Calu3 (cell line): ENCODE results near the gene COPS7A. TPM values are rescaled to one million over a fixed set of nuclear protein-coding genes. Genes with fewer than 3 reads are reported as not detected.

Source experiments
- BruUV-seq: library from RNA; stranded (reverse); fragments of 400-500 nt; replicated peaks from 2 replicates; lab custom pipeline; 2021; lab: Mats Ljungman, UMichigan
- CTCF ChIA-PET: fragments of 300-600 bp; sonication (Branson Sonifier 250); formaldehyde crosslinking; loops from one replicate; lab custom pipeline; 2022; ENCODE audit warnings: antibody characterized with exemption; lab: Charles Lee
- DNase-seq: peaks from one replicate; pipeline ENCODE4 v3.0.0; 2022
- H3K27ac Mint-ChIP-seq: one replicate; pipeline ENCODE4 v1.8.0; 2022; ENCODE audit warnings: mixed read lengths; ENCODE audit not compliant: unreplicated experiment
- H3K27me3 Mint-ChIP-seq: one replicate; pipeline ENCODE4 v1.8.0; 2022; ENCODE audit warnings: mixed read lengths; ENCODE audit not compliant: unreplicated experiment
- H3K36me3 Mint-ChIP-seq: one replicate; pipeline ENCODE4 v1.8.0; 2022; ENCODE audit warnings: mild to moderate bottlenecking, moderate library complexity, mixed read lengths; ENCODE audit not compliant: insufficient read depth, unreplicated experiment
- H3K4me1 Mint-ChIP-seq: one replicate; pipeline ENCODE4 v1.8.0; 2022; ENCODE audit warnings: mild to moderate bottlenecking, low read depth, mixed read lengths; ENCODE audit not compliant: unreplicated experiment
- H3K4me3 Mint-ChIP-seq: one replicate; pipeline ENCODE4 v1.8.0; 2022; ENCODE audit warnings: mild to moderate bottlenecking, low read depth, moderate library complexity, mixed read lengths; ENCODE audit not compliant: unreplicated experiment
- H3K9me3 Mint-ChIP-seq: one replicate; pipeline ENCODE4 v1.8.0; 2022; ENCODE audit warnings: low read depth, mixed read lengths; ENCODE audit not compliant: unreplicated experiment
- intact Hi-C: fragments of 100-400 bp; cut with micrococcal nuclease; formaldehyde crosslinking; loops from one replicate; pipeline ENCODE4 v1.10.0; 2022; ENCODE audit not compliant: unreplicated experiment
- total RNA-seq: library from RNA; stranded (reverse); gene quantifications from 2 replicates; pipeline ENCODE4 v1.2.3, GENCODE V29; 2022
- TF ChIP-seq, protein P1 (sequence below): fragments of 200-600 bp; IDR thresholded peaks from one replicate; pipeline ENCODE4 v1.8.0; 2022; ENCODE audit warnings: antibody characterized with exemption; ENCODE audit not compliant: unreplicated experiment

Gene COPS7A
- total RNA-seq, 1 experiment from 2014 or later = 47.3 TPM

GRCh38 chr12:6688543-6688998 lies 35.3 kb upstream of the COPS7A start:
- peak; percentile 30 for DNase-seq
- TF ChIP-seq, protein P1, sequence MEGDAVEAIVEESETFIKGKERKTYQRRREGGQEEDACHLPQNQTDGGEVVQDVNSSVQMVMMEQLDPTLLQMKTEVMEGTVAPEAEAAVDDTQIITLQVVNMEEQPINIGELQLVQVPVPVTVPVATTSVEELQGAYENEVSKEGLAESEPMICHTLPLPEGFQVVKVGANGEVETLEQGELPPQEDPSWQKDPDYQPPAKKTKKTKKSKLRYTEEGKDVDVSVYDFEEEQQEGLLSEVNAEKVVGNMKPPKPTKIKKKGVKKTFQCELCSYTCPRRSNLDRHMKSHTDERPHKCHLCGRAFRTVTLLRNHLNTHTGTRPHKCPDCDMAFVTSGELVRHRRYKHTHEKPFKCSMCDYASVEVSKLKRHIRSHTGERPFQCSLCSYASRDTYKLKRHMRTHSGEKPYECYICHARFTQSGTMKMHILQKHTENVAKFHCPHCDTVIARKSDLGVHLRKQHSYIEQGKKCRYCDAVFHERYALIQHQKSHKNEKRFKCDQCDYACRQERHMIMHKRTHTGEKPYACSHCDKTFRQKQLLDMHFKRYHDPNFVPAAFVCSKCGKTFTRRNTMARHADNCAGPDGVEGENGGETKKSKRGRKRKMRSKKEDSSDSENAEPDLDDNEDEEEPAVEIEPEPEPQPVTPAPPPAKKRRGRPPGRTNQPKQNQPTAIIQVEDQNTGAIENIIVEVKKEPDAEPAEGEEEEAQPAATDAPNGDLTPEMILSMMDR = no peak
- intact Hi-C loops = no loop called here

DNA sequence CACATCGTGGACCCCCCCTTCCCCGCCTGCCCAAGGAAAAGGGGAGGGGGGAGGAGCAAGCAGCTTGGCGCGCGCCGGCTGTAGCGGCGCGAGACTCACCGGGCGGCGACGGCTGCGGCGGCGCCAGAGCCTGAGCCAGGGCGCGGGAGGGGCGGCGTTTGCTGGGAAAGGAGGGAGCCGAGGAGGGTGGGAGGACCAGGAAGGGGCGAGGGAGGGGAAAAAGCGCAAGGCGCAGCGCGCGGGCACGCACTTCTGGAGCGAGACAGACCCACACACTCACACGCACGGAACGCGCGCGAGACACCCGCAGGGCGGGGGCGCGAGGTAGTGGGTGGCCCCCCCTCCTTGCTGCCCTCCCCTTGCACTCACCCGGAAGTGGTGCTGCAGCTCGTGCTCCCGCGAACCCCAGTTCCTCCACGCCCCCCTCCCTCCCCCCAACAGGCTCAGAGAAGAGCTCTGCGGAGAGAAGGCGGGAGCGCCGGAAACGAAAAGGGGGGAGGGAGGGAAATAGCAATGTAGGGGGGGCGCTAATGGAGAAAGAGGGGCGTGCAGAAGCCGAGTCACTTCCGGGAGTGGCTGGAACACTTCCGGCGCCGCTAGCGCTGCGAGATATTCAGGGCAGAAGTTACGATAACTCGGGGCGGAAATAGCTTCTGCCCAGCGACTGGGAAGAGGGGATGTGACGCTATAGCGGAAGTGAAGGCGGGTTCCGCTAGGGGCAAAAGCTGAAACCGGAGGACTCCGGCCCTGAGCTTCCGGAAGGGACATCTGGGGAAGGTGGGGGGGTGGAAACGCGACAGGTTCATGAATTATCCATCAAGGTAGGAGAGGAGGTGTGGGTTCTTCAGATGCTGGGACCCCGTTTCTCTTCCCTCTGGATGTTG lies 34.6 kb upstream of the COPS7A start, which contains the start of gene ZNF384:
Gene ZNF384, minus strand, starts transcription at position 377 of the 884 bp plus-strand sequence. CDS start 9,855 bp downstream, outside the sequence.
- BruUV-seq = no TSS peak
- no peaks in the 10 kb centered on the region for H3K9me3 Mint-ChIP-seq

More at GRCh38 chr12:6688543-6688998, 35.3 kb upstream of the COPS7A start:
- Mint-ChIP-seq H3K27ac (peak overlapping the region; percentile 76), H3K9me3 (no peaks in the 10 kb centered on the region), H3K36me3 (peaks cover 41% of the 10 kb centered on the region), H3K27me3 (peaks cover 10% of the 10 kb centered on the region), H3K4me3 (peak overlapping the region; percentile 71), H3K4me1 (peaks cover 25% of the 10 kb centered on the region)
- no TSS peak for BruUV-seq
- CTCF ChIA-PET = interaction anchor here (0.6 to 1.4 kb wide), 8 partner anchors 10 to 314 kb away, joined by 3 to 14 read pairs (median 4); partner anchors contain the start of genes COPS7A and NOP2

DNA sequence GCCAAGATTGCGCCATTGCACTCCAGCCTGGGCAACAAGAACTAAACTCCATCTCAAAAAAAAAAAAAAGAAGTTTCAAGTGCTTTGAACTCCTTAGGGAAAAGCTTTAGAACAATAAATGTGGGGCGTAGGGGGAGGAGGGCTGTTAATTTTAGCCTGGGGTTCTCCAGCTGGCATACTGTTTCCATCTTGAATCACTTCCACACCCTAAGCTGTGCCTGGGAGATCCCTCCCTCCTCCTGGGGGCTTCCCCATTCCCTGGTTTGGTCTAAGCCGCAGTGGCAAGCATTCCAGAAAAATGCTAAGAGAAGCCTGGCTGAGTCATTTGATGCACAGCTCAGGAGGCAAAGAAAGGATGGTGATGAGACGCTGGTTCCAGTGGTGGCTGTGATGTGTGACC lies 32.4 kb upstream of the COPS7A start:
- no peak overlapping the region for H3K4me3 Mint-ChIP-seq

More for the DNA sequence above, 34.6 kb upstream of the COPS7A start, which contains the start of gene ZNF384:
- DNase-seq = peak; percentile 93
- peaks cover 25% of the 10 kb centered on the region for H3K4me1 Mint-ChIP-seq
- peaks cover 16% of the 10 kb centered on the region for H3K27me3 Mint-ChIP-seq
- TF ChIP-seq, protein P1 = no peak
- peak within 1 kb of the TSS; percentile 71 for H3K4me3 Mint-ChIP-seq
- H3K36me3 Mint-ChIP-seq = peaks cover 38% of the 10 kb centered on the region
- peak within 1 kb of the TSS; percentile 76 for H3K27ac Mint-ChIP-seq
- intact Hi-C loops = no loop called here
- CTCF ChIA-PET = interaction anchor here (0.6 to 1.4 kb wide), 15 partner anchors 9 to 525 kb away, joined by 3 to 14 read pairs (median 4); partner anchors contain the start of genes COPS7A and NOP2

DNA sequence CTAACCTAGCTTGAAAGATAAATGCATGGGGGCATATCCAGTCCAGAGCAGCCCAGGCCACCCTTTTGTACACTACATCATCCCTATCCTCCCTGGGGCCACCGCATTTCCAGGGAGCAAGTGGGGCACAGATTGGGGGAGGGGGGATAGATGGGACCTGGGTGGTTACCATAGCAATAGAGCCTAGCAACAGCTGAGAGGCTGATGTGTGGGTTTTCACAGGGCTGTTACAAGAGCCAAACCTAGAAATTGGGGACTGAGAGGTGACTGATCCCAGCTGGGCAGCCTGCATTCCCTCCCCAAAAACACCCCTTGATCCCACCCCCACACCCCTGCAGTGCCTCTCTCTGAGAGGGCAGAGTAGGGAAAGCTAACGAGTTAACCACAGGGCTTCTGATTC lies 31.0 kb upstream of the COPS7A start:
- BruUV-seq = no TSS peak
- TF ChIP-seq, protein P1 = no peak
- H3K4me3 Mint-ChIP-seq = no peak overlapping the region
- CTCF ChIA-PET = no interaction called here
- H3K4me1 Mint-ChIP-seq = peaks cover 6% of the 10 kb centered on the region
- peaks cover 23% of the 10 kb centered on the region for H3K36me3 Mint-ChIP-seq
- no peaks in the 10 kb centered on the region for H3K9me3 Mint-ChIP-seq
- H3K27ac Mint-ChIP-seq = no peak overlapping the region
- DNase-seq = no peak
- intact Hi-C loops = no loop called here
- peaks cover 53% of the 10 kb centered on the region for H3K27me3 Mint-ChIP-seq

More for the DNA sequence above, 32.4 kb upstream of the COPS7A start:
- no peak for DNase-seq
- no TSS peak for BruUV-seq
- H3K4me1 Mint-ChIP-seq = peaks cover 20% of the 10 kb centered on the region
- H3K36me3 Mint-ChIP-seq = peaks cover 35% of the 10 kb centered on the region
- no peaks in the 10 kb centered on the region for H3K9me3 Mint-ChIP-seq
- CTCF ChIA-PET = no interaction called here
- peaks cover 39% of the 10 kb centered on the region for H3K27me3 Mint-ChIP-seq
- no peak overlapping the region for H3K27ac Mint-ChIP-seq
- TF ChIP-seq, protein P1 = no peak
- intact Hi-C loops = no loop called here
